ENCODE data around the gene APH1A.
A peak's percentile ranks its signal among the peaks of the same experiment; 100 is the strongest.

APH1A gene

GRCh38 chr1:150263549-150263948 is 5.3 kb downstream of the APH1A start:
- H3K36me3 ChIP-seq (ENCODE audit: control insufficient read depth, insufficient read depth, low read length) = peaks cover 35% of the 10 kb centered on the region
- H3K9me3 ChIP-seq (ENCODE audit: control insufficient read depth, insufficient read depth, low read length) = no peaks in the 10 kb centered on the region
- H3K27me3 ChIP-seq (ENCODE audit: control insufficient read depth, insufficient read depth, low read length) = no peaks in the 10 kb centered on the region
- H3K9ac ChIP-seq (ENCODE audit: low read depth, low read length) = peak overlapping the region; percentile 8
- peaks cover 11% of the 10 kb centered on the region for H3K4me1 ChIP-seq (ENCODE audit: control insufficient read depth, insufficient read depth, low read length)
- H3K4me3 ChIP-seq (ENCODE audit: low read depth, low read length) = no peak overlapping the region

- H3K36me3 ChIP-seq (ENCODE audit: control insufficient read depth, insufficient read depth, low read length) = peaks cover 35% of the 10 kb centered on the region
- peaks cover 9% of the 10 kb centered on the region for H3K4me1 ChIP-seq (ENCODE audit: control insufficient read depth, insufficient read depth, low read length)
Observed at GRCh38 chr1:150262388-150263320, 6.2 kb downstream of the APH1A start.

GRCh38 chr1:150261367-150261766 is 7.4 kb downstream of the APH1A start:
- H3K4me1 ChIP-seq (ENCODE audit: control insufficient read depth, insufficient read depth, low read length) = peaks cover 14% of the 10 kb centered on the region

More at GRCh38 chr1:150262388-150263320, 6.2 kb downstream of the APH1A start:
- H3K27me3 ChIP-seq (ENCODE audit: control insufficient read depth, insufficient read depth, low read length) = no peaks in the 10 kb centered on the region
- no peak overlapping the region for H3K9ac ChIP-seq (ENCODE audit: low read depth, low read length)
- no peak overlapping the region for H3K4me3 ChIP-seq (ENCODE audit: low read depth, low read length)
- H3K9me3 ChIP-seq (ENCODE audit: control insufficient read depth, insufficient read depth, low read length) = no peaks in the 10 kb centered on the region

GRCh38 chr1:150259758-150260669 is 8.8 kb downstream of the APH1A start:
- peak overlapping the region; percentile 58 for H3K9ac ChIP-seq (ENCODE audit: low read depth, low read length)

More at GRCh38 chr1:150261367-150261766, 7.4 kb downstream of the APH1A start:
- Histone ChIP-seq H3K9me3 (ENCODE audit: control insufficient read depth, insufficient read depth, low read length) (no peaks in the 10 kb centered on the region), H3K27me3 (ENCODE audit: control insufficient read depth, insufficient read depth, low read length) (no peaks in the 10 kb centered on the region), H3K36me3 (ENCODE audit: control insufficient read depth, insufficient read depth, low read length) (peaks cover 29% of the 10 kb centered on the region), H3K9ac (ENCODE audit: low read depth, low read length) (no peak overlapping the region), H3K4me3 (ENCODE audit: low read depth, low read length) (no peak overlapping the region)

GRCh38 chr1:150259217-150259616 is 9.6 kb downstream of the APH1A start:
- no peaks in the 10 kb centered on the region for H3K27me3 ChIP-seq (ENCODE audit: control insufficient read depth, insufficient read depth, low read length)
- no peaks in the 10 kb centered on the region for H3K9me3 ChIP-seq (ENCODE audit: control insufficient read depth, insufficient read depth, low read length)
- H3K4me3 ChIP-seq (ENCODE audit: low read depth, low read length) = peak overlapping the region; percentile 77
- peaks cover 14% of the 10 kb centered on the region for H3K36me3 ChIP-seq (ENCODE audit: control insufficient read depth, insufficient read depth, low read length)
- peak overlapping the region; percentile 58 for H3K9ac ChIP-seq (ENCODE audit: low read depth, low read length)
- peaks cover 19% of the 10 kb centered on the region for H3K4me1 ChIP-seq (ENCODE audit: control insufficient read depth, insufficient read depth, low read length)

More at GRCh38 chr1:150259758-150260669, 8.8 kb downstream of the APH1A start:
- no peaks in the 10 kb centered on the region for H3K9me3 ChIP-seq (ENCODE audit: control insufficient read depth, insufficient read depth, low read length)
- H3K4me1 ChIP-seq (ENCODE audit: control insufficient read depth, insufficient read depth, low read length) = peaks cover 19% of the 10 kb centered on the region
- H3K4me3 ChIP-seq (ENCODE audit: low read depth, low read length) = peak overlapping the region; percentile 77
- H3K27me3 ChIP-seq (ENCODE audit: control insufficient read depth, insufficient read depth, low read length) = no peaks in the 10 kb centered on the region
- H3K36me3 ChIP-seq (ENCODE audit: control insufficient read depth, insufficient read depth, low read length) = peaks cover 22% of the 10 kb centered on the region

- peaks cover 19% of the 10 kb centered on the region for H3K4me1 ChIP-seq (ENCODE audit: control insufficient read depth, insufficient read depth, low read length)
- peaks cover 10% of the 10 kb centered on the region for H3K36me3 ChIP-seq (ENCODE audit: control insufficient read depth, insufficient read depth, low read length)
- H3K4me3 ChIP-seq (ENCODE audit: low read depth, low read length) = peak within 1 kb of the TSS; percentile 77
- no peaks in the 10 kb centered on the region for H3K27me3 ChIP-seq (ENCODE audit: control insufficient read depth, insufficient read depth, low read length)
- H3K9me3 ChIP-seq (ENCODE audit: control insufficient read depth, insufficient read depth, low read length) = no peaks in the 10 kb centered on the region
- H3K9ac ChIP-seq (ENCODE audit: low read depth, low read length) = peak within 1 kb of the TSS; percentile 95
Observed at GRCh38 chr1:150257624-150258585, 10.9 kb downstream of the APH1A start, which contains the start of gene CA14. Gene CA14 (plus strand): TSS chr1:150257774. CDS start chr1:150258129, 355 bp downstream.

GRCh38 chr1:150256554-150257341 is 12.1 kb downstream of the APH1A start:
- H3K9me3 ChIP-seq (ENCODE audit: control insufficient read depth, insufficient read depth, low read length) = no peaks in the 10 kb centered on the region
- peak overlapping the region; percentile 77 for H3K4me3 ChIP-seq (ENCODE audit: low read depth, low read length)
- no peaks in the 10 kb centered on the region for H3K27me3 ChIP-seq (ENCODE audit: control insufficient read depth, insufficient read depth, low read length)
- H3K4me1 ChIP-seq (ENCODE audit: control insufficient read depth, insufficient read depth, low read length) = peaks cover 19% of the 10 kb centered on the region
- H3K36me3 ChIP-seq (ENCODE audit: control insufficient read depth, insufficient read depth, low read length) = peaks cover 6% of the 10 kb centered on the region
- H3K9ac ChIP-seq (ENCODE audit: low read depth, low read length) = peak overlapping the region; percentile 95

GRCh38 chr1:150256198-150256553 is 12.6 kb downstream of the APH1A start:
- Histone ChIP-seq H3K36me3 (ENCODE audit: control insufficient read depth, insufficient read depth, low read length) (peaks cover 2% of the 10 kb centered on the region), H3K9me3 (ENCODE audit: control insufficient read depth, insufficient read depth, low read length) (no peaks in the 10 kb centered on the region), H3K4me1 (ENCODE audit: control insufficient read depth, insufficient read depth, low read length) (peaks cover 19% of the 10 kb centered on the region), H3K27me3 (ENCODE audit: control insufficient read depth, insufficient read depth, low read length) (no peaks in the 10 kb centered on the region), H3K9ac (ENCODE audit: low read depth, low read length) (peak overlapping the region; percentile 95), H3K4me3 (ENCODE audit: low read depth, low read length) (peak overlapping the region; percentile 77)

- Histone ChIP-seq H3K9me3 (ENCODE audit: control insufficient read depth, insufficient read depth, low read length) (no peaks in the 10 kb centered on the region), H3K4me1 (ENCODE audit: control insufficient read depth, insufficient read depth, low read length) (no peaks in the 10 kb centered on the region), H3K9ac (ENCODE audit: low read depth, low read length) (no peak overlapping the region), H3K27me3 (ENCODE audit: control insufficient read depth, insufficient read depth, low read length) (no peaks in the 10 kb centered on the region), H3K4me3 (ENCODE audit: low read depth, low read length) (no peak overlapping the region), H3K36me3 (ENCODE audit: control insufficient read depth, insufficient read depth, low read length) (no peaks in the 10 kb centered on the region)
Observed at GRCh38 chr1:150249936-150250335, 18.9 kb downstream of the APH1A start.

GRCh38 chr1:150243003-150243402 is 25.8 kb downstream of the APH1A start:
- H3K9ac ChIP-seq (ENCODE audit: low read depth, low read length) = no peak overlapping the region
- no peaks in the 10 kb centered on the region for H3K4me1 ChIP-seq (ENCODE audit: control insufficient read depth, insufficient read depth, low read length)
- H3K36me3 ChIP-seq (ENCODE audit: control insufficient read depth, insufficient read depth, low read length) = no peaks in the 10 kb centered on the region
- no peak overlapping the region for H3K4me3 ChIP-seq (ENCODE audit: low read depth, low read length)
- H3K27me3 ChIP-seq (ENCODE audit: control insufficient read depth, insufficient read depth, low read length) = no peaks in the 10 kb centered on the region
- no peaks in the 10 kb centered on the region for H3K9me3 ChIP-seq (ENCODE audit: control insufficient read depth, insufficient read depth, low read length)

Data from iPS-15b (cell line).